Calu3 (cell line): ENCODE data around the gene LCP2. TPM values are rescaled to one million over a fixed set of nuclear protein-coding genes. Genes with fewer than 3 reads are reported as not detected.

ENCODE experiments used
- BruUV-seq: library from RNA; stranded (reverse); fragments of 400-500 nt; replicated peaks from 2 replicates; lab custom pipeline; 2021; lab: Mats Ljungman, UMichigan
- CTCF ChIA-PET: fragments of 300-600 bp; sonication (Branson Sonifier 250); formaldehyde crosslinking; loops from one replicate; lab custom pipeline; 2022; ENCODE audit warnings: antibody characterized with exemption; lab: Charles Lee
- DNase-seq: peaks from one replicate; pipeline ENCODE4 v3.0.0; 2022
- H3K27ac Mint-ChIP-seq: one replicate; pipeline ENCODE4 v1.8.0; 2022; ENCODE audit warnings: mixed read lengths; ENCODE audit not compliant: unreplicated experiment
- H3K27me3 Mint-ChIP-seq: one replicate; pipeline ENCODE4 v1.8.0; 2022; ENCODE audit warnings: mixed read lengths; ENCODE audit not compliant: unreplicated experiment
- H3K36me3 Mint-ChIP-seq: one replicate; pipeline ENCODE4 v1.8.0; 2022; ENCODE audit warnings: mild to moderate bottlenecking, moderate library complexity, mixed read lengths; ENCODE audit not compliant: insufficient read depth, unreplicated experiment
- H3K4me1 Mint-ChIP-seq: one replicate; pipeline ENCODE4 v1.8.0; 2022; ENCODE audit warnings: mild to moderate bottlenecking, low read depth, mixed read lengths; ENCODE audit not compliant: unreplicated experiment
- H3K4me3 Mint-ChIP-seq: one replicate; pipeline ENCODE4 v1.8.0; 2022; ENCODE audit warnings: mild to moderate bottlenecking, low read depth, moderate library complexity, mixed read lengths; ENCODE audit not compliant: unreplicated experiment
- H3K9me3 Mint-ChIP-seq: one replicate; pipeline ENCODE4 v1.8.0; 2022; ENCODE audit warnings: low read depth, mixed read lengths; ENCODE audit not compliant: unreplicated experiment
- intact Hi-C: fragments of 100-400 bp; cut with micrococcal nuclease; formaldehyde crosslinking; loops from one replicate; pipeline ENCODE4 v1.10.0; 2022; ENCODE audit not compliant: unreplicated experiment
- total RNA-seq: library from RNA; stranded (reverse); gene quantifications from 2 replicates; pipeline ENCODE4 v1.2.3, GENCODE V29; 2022
- TF ChIP-seq, protein P1 (sequence below): fragments of 200-600 bp; IDR thresholded peaks from one replicate; pipeline ENCODE4 v1.8.0; 2022; ENCODE audit warnings: antibody characterized with exemption; ENCODE audit not compliant: unreplicated experiment

LCP2 gene
- total RNA-seq, 1 experiment from 2014 or later, result not detected

DNA sequence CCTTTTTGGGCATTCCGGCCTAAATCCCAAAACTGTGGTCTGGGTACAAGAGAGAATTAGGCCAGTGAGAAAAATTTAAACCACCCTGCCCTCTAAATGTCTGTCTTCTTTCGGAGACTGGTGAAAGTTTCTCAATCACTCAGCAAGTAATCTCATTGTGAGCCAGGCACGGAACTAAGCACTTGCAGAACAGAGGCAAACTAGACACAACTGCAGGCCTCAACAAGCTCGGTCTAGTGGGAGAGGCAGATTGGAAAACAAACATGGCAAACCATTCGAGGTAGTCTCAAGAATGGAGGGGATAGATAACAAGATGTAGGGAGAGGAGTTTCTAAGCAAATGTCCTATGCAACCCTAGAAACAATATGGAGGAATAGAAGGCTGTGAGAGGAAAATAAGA lies 73.7 kb downstream of the LCP2 start:
- H3K9me3 Mint-ChIP-seq, result no peaks in the 10 kb centered on the region
- peaks cover 17% of the 10 kb centered on the region for H3K27me3 Mint-ChIP-seq
- CTCF ChIA-PET, result no interaction called here
- no peaks in the 10 kb centered on the region for H3K36me3 Mint-ChIP-seq
- DNase-seq, result no peak
- no peaks in the 10 kb centered on the region for H3K4me1 Mint-ChIP-seq
- intact Hi-C loops, result no loop called here
- no peak overlapping the region for H3K4me3 Mint-ChIP-seq
- H3K27ac Mint-ChIP-seq, result no peak overlapping the region
- no TSS peak for BruUV-seq
- TF ChIP-seq, protein P1, sequence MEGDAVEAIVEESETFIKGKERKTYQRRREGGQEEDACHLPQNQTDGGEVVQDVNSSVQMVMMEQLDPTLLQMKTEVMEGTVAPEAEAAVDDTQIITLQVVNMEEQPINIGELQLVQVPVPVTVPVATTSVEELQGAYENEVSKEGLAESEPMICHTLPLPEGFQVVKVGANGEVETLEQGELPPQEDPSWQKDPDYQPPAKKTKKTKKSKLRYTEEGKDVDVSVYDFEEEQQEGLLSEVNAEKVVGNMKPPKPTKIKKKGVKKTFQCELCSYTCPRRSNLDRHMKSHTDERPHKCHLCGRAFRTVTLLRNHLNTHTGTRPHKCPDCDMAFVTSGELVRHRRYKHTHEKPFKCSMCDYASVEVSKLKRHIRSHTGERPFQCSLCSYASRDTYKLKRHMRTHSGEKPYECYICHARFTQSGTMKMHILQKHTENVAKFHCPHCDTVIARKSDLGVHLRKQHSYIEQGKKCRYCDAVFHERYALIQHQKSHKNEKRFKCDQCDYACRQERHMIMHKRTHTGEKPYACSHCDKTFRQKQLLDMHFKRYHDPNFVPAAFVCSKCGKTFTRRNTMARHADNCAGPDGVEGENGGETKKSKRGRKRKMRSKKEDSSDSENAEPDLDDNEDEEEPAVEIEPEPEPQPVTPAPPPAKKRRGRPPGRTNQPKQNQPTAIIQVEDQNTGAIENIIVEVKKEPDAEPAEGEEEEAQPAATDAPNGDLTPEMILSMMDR, result no peak

DNA sequence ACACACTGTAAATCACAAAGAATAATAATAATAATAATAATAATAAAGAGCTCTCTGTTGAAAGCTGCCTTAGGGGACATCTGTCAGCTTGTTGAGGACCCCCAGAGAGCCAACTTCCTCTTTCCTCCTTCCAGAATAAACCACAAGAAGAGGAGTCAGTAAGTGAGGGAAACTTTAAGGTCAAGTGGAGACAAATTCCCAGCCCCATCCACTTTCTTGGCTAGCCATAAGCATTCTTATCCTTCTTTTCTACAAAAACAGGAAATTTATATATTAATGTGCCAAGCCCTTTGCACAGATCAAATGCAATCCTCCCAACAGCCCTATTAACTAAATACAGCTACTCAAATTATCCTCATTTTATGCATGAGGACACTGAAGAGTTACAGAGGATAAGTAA lies 74.2 kb downstream of the LCP2 start:
- BruUV-seq, result no TSS peak
- no peaks in the 10 kb centered on the region for H3K9me3 Mint-ChIP-seq

DNA sequence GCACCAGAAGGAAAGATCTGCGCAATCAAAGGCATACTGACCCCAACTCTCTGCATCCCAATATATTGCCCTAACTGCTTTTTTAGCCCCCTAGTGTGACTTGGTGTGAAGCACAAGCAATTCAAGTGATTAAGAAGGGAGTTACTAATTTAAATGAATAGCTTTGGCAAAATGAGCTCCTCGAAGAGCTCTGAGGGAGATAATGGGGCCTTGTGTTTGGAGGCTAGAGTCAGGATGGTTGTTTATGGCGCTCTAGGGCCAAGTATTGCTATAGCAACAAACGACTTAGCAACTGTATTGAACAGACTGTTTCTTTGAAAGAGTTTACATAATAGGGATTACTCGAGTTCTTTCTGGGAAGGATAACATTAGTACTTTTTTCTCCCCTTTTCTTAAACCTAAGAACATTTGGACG lies 76.2 kb downstream of the LCP2 start:
- BruUV-seq, result no TSS peak
- CTCF ChIA-PET, result interaction anchor here (0.6 kb wide), 1 partner anchor 1088 kb away, joined by 3 read pairs; the partner anchor contains the start of gene TLX3
- Mint-ChIP-seq H3K9me3 (no peaks in the 10 kb centered on the region), H3K27me3 (peaks cover 17% of the 10 kb centered on the region), H3K4me3 (no peak overlapping the region), H3K4me1 (no peaks in the 10 kb centered on the region), H3K36me3 (no peaks in the 10 kb centered on the region), H3K27ac (no peak overlapping the region)
- intact Hi-C loops, result no loop called here
- TF ChIP-seq, protein P1, result peak; percentile 50
- no peak for DNase-seq

More for the DNA sequence above, 74.2 kb downstream of the LCP2 start:
- H3K4me3 Mint-ChIP-seq, result no peak overlapping the region
- TF ChIP-seq, protein P1, result no peak
- no peaks in the 10 kb centered on the region for H3K36me3 Mint-ChIP-seq
- intact Hi-C loops, result no loop called here
- H3K27me3 Mint-ChIP-seq, result peaks cover 17% of the 10 kb centered on the region
- CTCF ChIA-PET, result no interaction called here
- H3K4me1 Mint-ChIP-seq, result no peaks in the 10 kb centered on the region
- no peak for DNase-seq
- H3K27ac Mint-ChIP-seq, result no peak overlapping the region

DNA sequence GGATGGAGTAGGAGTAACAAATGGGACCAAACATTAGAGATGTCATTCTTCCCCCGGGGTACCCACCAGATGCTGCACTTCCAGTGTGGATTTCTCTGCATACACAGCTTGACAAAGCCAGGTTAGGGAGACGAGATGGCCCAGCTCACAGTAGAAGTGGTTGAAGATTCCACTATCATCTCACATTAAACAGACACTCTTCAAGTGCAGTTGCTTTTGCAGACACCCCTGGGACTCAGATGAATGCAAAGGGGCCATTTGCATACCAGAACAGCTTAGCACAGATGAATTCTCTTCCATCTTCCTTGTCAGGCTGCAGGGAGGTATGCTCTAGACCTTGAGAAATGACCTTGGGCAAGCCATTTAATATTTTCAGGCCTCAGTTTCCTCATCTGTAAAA lies 77.4 kb downstream of the LCP2 start:
- Mint-ChIP-seq H3K9me3 (no peaks in the 10 kb centered on the region), H3K27ac (peak overlapping the region; percentile 3), H3K4me1 (no peaks in the 10 kb centered on the region), H3K36me3 (no peaks in the 10 kb centered on the region), H3K27me3 (peaks cover 7% of the 10 kb centered on the region), H3K4me3 (no peak overlapping the region)
- no TSS peak for BruUV-seq
- intact Hi-C loops, result no loop called here
- TF ChIP-seq, protein P1, result no peak
- CTCF ChIA-PET, result interaction anchor here (0.8 to 1.9 kb wide), 3 partner anchors 9 to 119 kb away, joined by 3 to 4 read pairs (median 3); no protein-coding TSS in a partner anchor
- no peak for DNase-seq
